Upper lobe of left lung (tissue), 4 donors: ENCODE results near the gene ADGRL3.

Experiments used
- CTCF ChIP-seq, 6 experiments: fragments of 450-650 bp in 4 of 6; fragments of 200-600 bp in 2 of 6; sonication (generic) in 2 of 6; IDR thresholded peaks; one replicate each; pipeline ENCODE4 v1.5.1; 2016 to 2019; ENCODE audit warnings: antibody characterized with exemption in 6 of 6
- EP300 ChIP-seq, 4 donors: sonication (generic); formaldehyde crosslinking; IDR thresholded peaks; one replicate each; pipeline ENCODE4 v1.5.1; 2017; ENCODE audit warnings: antibody characterized with exemption in 4 of 4, control low read depth in 2 of 4
- POLR2A ChIP-seq, 4 donors: fragments of 450-650 bp; IDR thresholded peaks; one replicate each; pipeline ENCODE4 v1.5.1; 2016 to 2017; ENCODE audit warnings: antibody characterized with exemption in 4 of 4, mild to moderate bottlenecking in 2 of 4

- no peak for TF ChIP-seq CTCF (IDR thresholded peaks at IDR 0.05)
- TF ChIP-seq POLR2A (IDR thresholded peaks at IDR 0.05) = no peak
- no peak for TF ChIP-seq EP300 (IDR thresholded peaks at IDR 0.05)
Measured at GRCh38 chr4:61427099-61427817, 227.1 kb downstream of the ADGRL3 start.
